GM15510 (cell line): Measurements from ENCODE around the gene DBH.

ENCODE experiments used
- POLR2A ChIP-seq: IDR thresholded peaks from 3 replicates; pipeline ENCODE4 v1.6.1; 2011; ENCODE audit warnings: borderline replicate concordance; ENCODE audit not compliant: insufficient read length; ENCODE audit errors: extremely low read depth

DBH gene

GRCh38 chr9:133641861-133642595, 5.9 kb downstream of the DBH start:
- TF ChIP-seq POLR2A: no peak

DNA sequence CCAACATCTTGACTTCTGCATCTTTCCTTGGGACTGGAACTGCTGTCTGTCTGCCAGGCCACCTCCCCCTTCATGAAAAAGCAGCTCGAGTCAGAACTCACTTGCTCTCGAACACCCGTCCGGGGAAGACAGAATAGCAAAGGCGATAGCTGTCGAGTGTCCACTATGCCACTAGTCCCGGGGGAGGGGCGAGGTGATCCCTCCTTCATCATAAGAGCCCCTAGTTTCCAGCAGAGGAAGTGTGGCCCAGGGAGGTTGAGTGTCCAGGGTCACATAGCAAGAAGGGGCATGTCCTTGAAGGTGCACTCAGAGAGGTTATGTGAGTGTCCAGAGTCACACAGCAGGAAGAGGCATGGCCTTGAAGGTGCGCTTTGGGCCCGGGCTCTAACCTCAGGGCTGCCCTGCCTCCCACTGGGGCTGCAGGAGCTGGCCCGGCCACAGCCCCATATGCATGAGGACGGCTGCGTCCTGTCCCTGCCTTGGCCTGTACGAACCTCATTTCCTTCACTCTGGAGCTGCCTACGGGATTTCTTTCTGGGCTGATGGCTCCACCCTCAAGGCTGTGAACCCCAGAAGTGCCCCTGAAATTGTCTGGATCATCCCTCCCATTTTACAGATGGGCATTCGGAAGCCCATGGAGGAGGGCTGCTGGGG, 6.7 kb downstream of the DBH start:
- TF ChIP-seq POLR2A: no peak

GRCh38 chr9:133643362-133643755, 7.2 kb downstream of the DBH start:
- TF ChIP-seq POLR2A: no peak

DNA sequence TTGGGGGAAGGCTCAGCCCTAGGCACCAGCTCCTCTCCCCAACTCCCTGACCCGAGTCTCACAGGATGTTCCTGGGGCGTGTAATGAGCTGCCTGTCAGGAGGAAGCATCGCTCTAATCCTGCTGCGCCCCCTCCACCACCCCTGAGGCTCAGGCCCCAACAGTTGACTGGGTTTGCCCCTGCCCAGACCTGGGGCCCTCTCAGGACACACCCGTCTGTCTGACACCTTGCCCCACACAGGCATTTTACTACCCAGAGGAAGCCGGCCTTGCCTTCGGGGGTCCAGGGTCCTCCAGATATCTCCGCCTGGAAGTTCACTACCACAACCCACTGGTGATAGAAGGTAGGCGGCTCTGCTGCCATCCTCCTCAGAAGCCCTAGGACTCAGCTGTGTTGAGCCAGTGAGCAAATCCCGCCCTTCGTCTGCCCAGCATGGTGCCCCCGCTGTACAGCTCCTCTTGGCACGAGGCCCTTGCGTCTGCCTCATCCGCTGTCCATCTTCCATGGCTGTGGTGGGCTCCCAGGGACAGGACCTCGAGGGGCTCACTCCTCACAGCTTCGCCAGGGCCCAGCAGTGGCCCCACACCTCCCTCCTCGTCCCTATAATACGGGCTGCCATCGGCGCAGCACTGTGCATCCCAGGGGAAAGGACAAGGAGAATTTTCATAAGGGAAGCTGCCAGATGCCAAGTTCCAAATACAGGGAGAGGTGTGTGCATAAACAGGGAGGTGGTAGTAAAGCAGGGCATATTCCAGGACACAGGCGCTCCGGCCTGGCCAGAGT, 8.0 kb downstream of the DBH start:
- TF ChIP-seq POLR2A: no peak

DNA sequence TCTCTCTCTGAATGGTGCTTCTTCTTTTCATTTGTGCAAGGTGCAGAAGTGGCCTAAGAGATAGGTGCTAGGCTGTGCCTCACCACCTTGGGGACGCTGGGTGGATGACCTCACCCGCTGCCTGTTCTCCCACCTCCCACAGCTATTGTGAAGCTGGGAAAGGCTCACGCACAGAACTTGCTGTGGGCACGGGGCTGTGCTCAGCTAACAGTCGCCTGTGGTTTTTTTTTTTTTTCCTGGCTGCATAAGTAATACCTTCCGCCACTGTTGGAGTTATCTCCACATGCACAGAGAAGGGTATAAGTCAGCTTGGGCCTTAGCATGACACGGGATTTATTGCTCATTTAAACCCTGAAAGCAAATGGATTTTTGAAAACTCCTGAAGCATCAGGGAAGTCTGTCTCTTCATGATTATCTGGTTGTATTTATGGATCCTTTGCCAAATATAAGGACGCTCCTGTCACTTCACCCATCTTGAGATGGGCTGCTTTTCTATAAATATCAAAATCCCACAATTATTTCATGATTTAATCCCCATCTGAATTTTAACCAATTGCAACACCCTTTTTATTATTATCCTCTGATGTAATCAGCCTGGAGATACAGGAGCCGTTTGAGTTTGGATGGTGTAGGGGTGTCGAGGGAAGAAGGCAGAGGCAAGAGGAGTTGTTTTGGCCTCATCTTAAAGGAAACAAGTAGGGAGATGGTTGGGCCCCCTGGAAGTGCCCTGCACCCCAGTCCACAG, 9.0 kb downstream of the DBH start:
- TF ChIP-seq POLR2A: no peak

DNA sequence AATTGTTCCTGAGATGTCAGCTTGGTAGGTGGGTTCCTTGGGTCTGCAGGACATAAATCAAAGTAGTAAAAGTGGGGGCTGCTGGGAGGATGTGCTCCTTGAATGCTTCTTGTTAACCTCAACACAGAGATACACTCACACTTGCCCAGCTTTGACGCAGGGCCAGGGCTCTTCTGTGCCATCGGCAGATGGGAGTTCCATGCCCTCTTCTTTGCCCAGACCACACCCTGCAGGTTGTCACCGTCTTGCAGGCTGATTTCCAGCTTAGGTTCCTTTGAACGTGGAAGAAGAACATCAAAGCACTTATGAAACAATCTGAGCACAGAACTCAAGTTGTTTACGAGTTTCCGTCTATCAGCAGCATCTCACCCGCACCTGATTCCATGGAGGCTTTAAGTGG, 11.0 kb downstream of the DBH start:
- no peak for TF ChIP-seq POLR2A

- no peak for TF ChIP-seq POLR2A
Observed at GRCh38 chr9:133647765-133648469, 11.8 kb downstream of the DBH start.

DNA sequence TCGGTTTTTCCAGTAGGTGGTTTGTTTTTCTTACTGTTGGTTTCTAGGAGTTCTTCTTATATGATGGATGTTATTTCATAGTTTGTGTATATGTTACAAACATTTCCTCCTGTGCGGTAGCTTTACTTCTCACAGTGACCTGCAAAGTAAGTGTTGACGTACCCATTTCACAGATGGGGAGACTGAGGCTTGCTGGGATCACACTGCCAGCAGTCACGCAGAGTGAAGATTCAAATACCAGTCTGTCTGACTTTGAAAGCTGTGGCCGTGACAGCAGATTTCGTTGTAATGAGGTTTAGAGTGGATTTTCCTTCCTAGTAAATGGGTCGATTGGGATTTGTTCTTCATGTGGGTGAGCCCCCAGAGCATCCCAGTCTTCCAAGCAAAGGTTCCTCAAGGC, 13.0 kb downstream of the DBH start:
- no peak for TF ChIP-seq POLR2A

- TF ChIP-seq POLR2A: no peak
Observed at GRCh38 chr9:133650026-133650425, 13.9 kb downstream of the DBH start.

DNA sequence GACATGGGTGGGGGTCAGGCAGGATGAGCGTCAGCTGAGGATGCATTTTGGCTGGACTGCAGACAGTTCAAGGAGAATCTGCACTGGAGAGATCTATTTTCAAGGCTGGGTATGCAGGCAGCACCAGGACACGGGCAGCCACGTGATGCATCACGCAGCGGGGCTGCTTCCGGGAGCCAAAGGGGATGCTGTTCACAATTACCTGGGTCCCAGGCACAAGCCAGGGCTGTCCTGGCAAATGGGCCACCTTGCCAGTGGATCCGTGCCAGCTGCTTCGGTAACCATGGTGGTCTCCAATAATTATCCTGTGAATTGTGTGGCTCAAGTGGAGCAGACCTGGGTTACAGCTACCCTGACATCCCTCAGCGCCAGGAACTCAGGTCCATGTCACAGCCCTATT, 17.5 kb downstream of the DBH start:
- TF ChIP-seq POLR2A: no peak

GRCh38 chr9:133654736-133655657, 18.8 kb downstream of the DBH start:
- TF ChIP-seq POLR2A: no peak

GRCh38 chr9:133655701-133656100, 19.5 kb downstream of the DBH start:
- no peak for TF ChIP-seq POLR2A
